BJ (cell line): Measurements from ENCODE around the gene DMD. TPM values are rescaled to one million over a fixed set of nuclear protein-coding genes. Genes with fewer than 3 reads are reported as not detected.

Experiments used
- CTCF ChIA-PET: fragments of 350-600 bp; formaldehyde crosslinking; extraction: SDS; loops from one replicate; lab custom pipeline; 2021; ENCODE audit warnings: antibody characterized with exemption, inconsistent platforms; lab: Yijun Ruan, JAX
- POLR2A ChIA-PET: fragments of 300-600 bp; sonication (Branson Sonifier 250); formaldehyde crosslinking; extraction: SDS; loops from one replicate; lab custom pipeline; 2021; ENCODE audit warnings: antibody characterized with exemption; lab: Charles Lee
- DNase-seq: peaks from one replicate; pipeline ENCODE4 v3.0.0-alpha.2; 2011; ENCODE audit warnings: low read depth
- H3K27me3 ChIP-seq: 2 replicates; pipeline ENCODE4 v1.6.0; 2011; ENCODE audit warnings: low read length; ENCODE audit not compliant: control insufficient read depth, insufficient read depth
- H3K36me3 ChIP-seq: 2 replicates; pipeline ENCODE4 v1.5.1; 2011; ENCODE audit warnings: low read length; ENCODE audit not compliant: control insufficient read depth, insufficient read depth
- H3K4me3 ChIP-seq: 2 replicates; pipeline ENCODE4 v1.5.1; 2011; ENCODE audit warnings: low read depth, mild to moderate bottlenecking, control low read depth, low read length
- CTCF ChIP-seq: IDR thresholded peaks from 2 replicates; pipeline ENCODE4 v1.5.1; 2011; ENCODE audit warnings: low read depth, mild to moderate bottlenecking, control low read depth, inconsistent platforms, low read length, moderate library complexity; ENCODE audit not compliant: insufficient read depth
- polyA minus RNA-seq: library from RNA; depleted of rRNA, polyadenylated mRNA; stranded (reverse); fragments of >200 nt; gene quantifications from 2 replicates; pipeline ENCODE4 v1.2.3, GENCODE V29; 2011; rRNA and poly(A)+ RNA removed
- polyA plus RNA-seq: library from polyadenylated mRNA; depleted of rRNA; stranded (reverse); fragments of >200 nt; gene quantifications from 2 replicates; pipeline ENCODE4 v1.2.3, GENCODE V29; 2011; rRNA removed

The DMD gene
- polyA plus RNA-seq (11.7 and 12.5 TPM in 2 replicates), polyA minus RNA-seq (8.5 and 11.1 TPM in 2 replicates)

GRCh38 chrX:33211356-33212260, at the start of gene DMD:
Gene DMD (minus strand): TSS chrX:33211549. CDS start chrX:33211312, 237 bp downstream.
- Histone ChIP-seq H3K4me3 (no peak within 1 kb of the TSS), H3K36me3 (no peaks in the 10 kb centered on the region), H3K27me3 (no peaks in the 10 kb centered on the region)
- CTCF ChIA-PET, result no interaction called here
- no peak for DNase-seq
- no peak for TF ChIP-seq CTCF
- POLR2A ChIA-PET, result no interaction called here

GRCh38 chrX:33252306-33252825, 41.0 kb upstream of the DMD start:
- H3K4me3 ChIP-seq, result no peak overlapping the region
- POLR2A ChIA-PET, result no interaction called here
- H3K36me3 ChIP-seq, result no peaks in the 10 kb centered on the region
- CTCF ChIA-PET, result no interaction called here
- DNase-seq, result no peak
- TF ChIP-seq CTCF, result no peak
- H3K27me3 ChIP-seq, result no peaks in the 10 kb centered on the region

- no peaks in the 10 kb centered on the region for H3K27me3 ChIP-seq
- DNase-seq, result no peak
- CTCF ChIA-PET, result no interaction called here
- no peak overlapping the region for H3K4me3 ChIP-seq
- H3K36me3 ChIP-seq, result no peaks in the 10 kb centered on the region
- POLR2A ChIA-PET, result no interaction called here
- no peak for TF ChIP-seq CTCF
Measured at GRCh38 chrX:33218819-33219218, 7.5 kb upstream of the DMD start.

- ChIA-PET CTCF (no interaction called here), POLR2A (no interaction called here)
- H3K36me3 ChIP-seq, result no peaks in the 10 kb centered on the region
- H3K4me3 ChIP-seq, result no peak overlapping the region
- DNase-seq, result no peak
- TF ChIP-seq CTCF, result no peak
- no peaks in the 10 kb centered on the region for H3K27me3 ChIP-seq
Measured at GRCh38 chrX:33210156-33210555, 1.2 kb downstream of the DMD start.

- no peak for TF ChIP-seq CTCF
- Histone ChIP-seq H3K36me3 (no peaks in the 10 kb centered on the region), H3K27me3 (no peaks in the 10 kb centered on the region), H3K4me3 (no peak overlapping the region)
- POLR2A ChIA-PET, result no interaction called here
- no peak for DNase-seq
- CTCF ChIA-PET, result no interaction called here
Measured at GRCh38 chrX:33207056-33207455, 4.3 kb downstream of the DMD start.
